Esophagus muscularis mucosa (tissue), 4 donors: ENCODE measurements around the gene DGKA.

Source experiments
- CTCF ChIP-seq, 3 experiments: fragments of 200-600 bp in 2 of 3; fragments of 450-650 bp in 1 of 3; sonication (generic) in 2 of 3; IDR thresholded peaks; one replicate each; pipeline ENCODE4 v1.5.1; 2017 to 2019; ENCODE audit warnings: antibody characterized with exemption in 3 of 3, mild to moderate bottlenecking in 2 of 3, moderate library complexity in 1 of 3
- EP300 ChIP-seq: sonication (generic); formaldehyde crosslinking; IDR thresholded peaks from one replicate; pipeline ENCODE4 v1.6.1; 2017; ENCODE audit warnings: antibody characterized with exemption
- POLR2A ChIP-seq: fragments of 450-650 bp; IDR thresholded peaks from one replicate; pipeline ENCODE4 v1.6.1; 2017; ENCODE audit warnings: antibody characterized with exemption, moderate library complexity, mild to moderate bottlenecking, low read depth
- POLR2AphosphoS5 ChIP-seq, 2 donors: sonication (generic); formaldehyde crosslinking; IDR thresholded peaks; one replicate each; pipeline ENCODE4 v1.6.1; 2017; ENCODE audit warnings: antibody characterized with exemption in 2 of 2

- TF ChIP-seq CTCF (IDR thresholded peaks at IDR 0.05), result no peak
- no peak for TF ChIP-seq POLR2A
- peak; percentile 41 to 65 for TF ChIP-seq POLR2AphosphoS5 (IDR thresholded peaks at IDR 0.05)
- no peak for TF ChIP-seq EP300
Measured at GRCh38 chr12:55931780-55932550, 1.0 kb downstream of the DGKA start.
